CD4-positive, alpha-beta T cell treated with Interleukin-2 at 100 ng/mL for 4 hours (primary cell): ENCODE measurements around the gene RFX4.
"Not testable (repeated sequence)": the region's sequence is repeated elsewhere in the genome, so short reads cannot be mapped to it uniquely, and the experiment has no call there.

Source experiments
- DNase-seq: peaks from one replicate; pipeline ENCODE4 v3.0.0-alpha.2; 2020; ENCODE audit warnings: low spot score

Gene RFX4

DNA sequence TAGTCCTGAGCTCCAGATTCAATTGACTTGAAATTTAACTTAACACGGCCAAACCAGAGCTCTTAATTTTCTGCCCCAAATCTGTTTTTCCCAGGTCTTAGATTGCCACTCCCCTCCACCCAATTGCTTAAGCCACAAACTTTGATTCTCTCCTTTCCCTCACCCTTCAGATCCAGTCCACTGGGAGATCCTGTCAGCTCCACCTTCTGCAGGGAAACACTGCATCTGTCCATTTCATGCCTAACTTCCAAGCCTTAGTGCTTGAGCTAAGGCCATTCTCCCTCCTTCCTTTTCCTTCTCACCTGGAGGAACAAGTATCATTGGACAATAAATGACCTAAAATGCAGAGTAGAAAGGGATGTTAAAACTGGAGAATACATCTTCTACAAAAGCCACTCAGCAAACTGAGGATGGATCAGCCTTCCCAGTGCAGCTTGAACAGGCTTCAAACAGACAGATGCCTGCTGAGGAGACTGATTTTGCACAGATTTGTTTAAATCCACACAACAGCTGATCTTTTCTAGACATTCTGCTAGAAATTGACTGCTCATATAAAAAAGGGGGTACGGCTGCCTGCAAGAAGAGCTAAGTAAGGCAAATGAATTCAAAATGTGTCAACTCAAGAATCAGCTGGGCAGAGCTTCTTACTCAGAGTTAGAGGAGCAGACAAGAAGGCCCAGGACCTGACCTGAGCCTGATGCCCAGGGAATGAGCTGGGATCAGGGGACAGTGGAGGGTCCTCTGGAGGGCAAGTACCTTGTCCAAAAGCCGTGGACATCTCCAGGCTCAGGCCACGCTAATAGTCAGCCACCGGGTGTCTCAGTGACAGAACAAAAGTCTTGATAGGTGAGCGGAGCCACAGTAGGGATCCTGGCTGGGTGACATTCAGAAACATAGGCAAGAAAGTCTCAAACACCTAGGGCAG, 110.4 kb downstream of the RFX4 start:
- no peak for DNase-seq

DNA sequence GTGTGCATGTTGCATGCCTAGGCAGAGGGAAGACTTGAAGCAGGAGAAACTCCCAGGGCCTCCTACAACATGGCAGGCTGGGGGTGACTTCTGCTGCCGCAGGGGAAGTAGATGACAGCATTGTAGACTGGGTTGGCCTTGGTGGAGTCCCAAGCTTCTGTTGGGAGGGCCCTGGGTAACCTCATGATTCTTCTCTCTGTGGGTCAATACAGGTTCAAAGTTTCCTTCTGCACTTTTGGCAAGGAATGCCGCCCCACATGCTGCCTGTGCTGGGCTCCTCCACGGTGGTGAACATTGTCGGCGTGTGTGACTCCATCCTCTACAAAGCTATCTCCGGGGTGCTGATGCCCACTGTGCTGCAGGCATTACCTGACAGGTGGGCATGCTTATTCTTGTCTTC, 113.3 kb downstream of the RFX4 start:
- DNase-seq = no peak

DNA sequence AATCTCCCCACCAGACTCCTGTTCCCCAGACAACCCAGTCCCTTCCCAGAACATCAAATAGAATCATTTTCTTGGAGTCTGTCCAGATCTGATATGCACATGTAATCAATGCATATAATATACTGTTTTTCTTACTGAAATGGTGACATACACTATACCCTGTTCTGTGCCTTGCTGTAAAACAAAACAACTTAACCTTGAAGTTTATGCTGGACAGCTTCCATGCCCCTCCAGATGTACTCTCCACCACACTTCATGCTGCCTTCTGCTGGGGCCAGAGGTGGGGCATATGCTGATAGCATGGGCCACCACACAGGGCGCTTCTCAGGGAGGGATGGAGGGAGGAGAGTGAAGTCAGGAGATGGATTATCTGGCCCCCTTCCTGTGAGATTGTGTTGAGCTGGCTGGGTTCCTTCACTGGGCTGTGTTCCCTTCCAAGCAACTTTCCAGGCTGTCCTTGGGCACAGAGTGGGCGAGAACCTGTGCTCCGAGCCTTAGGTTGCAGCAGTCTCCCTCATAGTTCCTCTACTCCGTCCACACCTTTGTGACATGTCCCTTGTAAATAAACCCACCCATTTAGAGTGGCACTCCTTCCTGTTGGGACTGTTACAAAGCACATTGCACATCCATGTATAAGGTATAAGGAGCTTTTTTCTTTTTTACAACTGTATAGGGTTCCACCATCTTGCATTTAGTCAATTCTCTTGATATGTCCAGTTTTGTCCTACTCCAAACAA, 114.0 kb downstream of the RFX4 start:
- no peak for DNase-seq

DNA sequence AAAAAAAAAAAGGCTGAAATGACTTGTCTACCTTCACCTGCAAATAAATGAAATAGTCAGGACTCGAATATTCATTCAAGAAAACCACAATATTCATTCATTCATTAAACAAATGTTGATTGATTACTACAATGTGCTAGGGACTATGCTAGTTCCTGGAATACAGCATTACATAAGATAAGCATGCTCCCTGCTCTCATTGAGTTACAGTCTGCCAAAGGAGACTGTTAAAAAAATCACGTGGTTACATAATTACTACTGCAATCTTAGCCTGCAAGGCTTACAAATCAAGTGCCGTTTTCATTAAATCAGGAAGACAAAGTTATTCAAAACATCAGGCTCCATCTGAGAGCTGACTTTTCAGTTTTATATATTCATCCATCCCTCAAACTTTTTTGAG, 121.3 kb downstream of the RFX4 start:
- DNase-seq = no peak

DNA sequence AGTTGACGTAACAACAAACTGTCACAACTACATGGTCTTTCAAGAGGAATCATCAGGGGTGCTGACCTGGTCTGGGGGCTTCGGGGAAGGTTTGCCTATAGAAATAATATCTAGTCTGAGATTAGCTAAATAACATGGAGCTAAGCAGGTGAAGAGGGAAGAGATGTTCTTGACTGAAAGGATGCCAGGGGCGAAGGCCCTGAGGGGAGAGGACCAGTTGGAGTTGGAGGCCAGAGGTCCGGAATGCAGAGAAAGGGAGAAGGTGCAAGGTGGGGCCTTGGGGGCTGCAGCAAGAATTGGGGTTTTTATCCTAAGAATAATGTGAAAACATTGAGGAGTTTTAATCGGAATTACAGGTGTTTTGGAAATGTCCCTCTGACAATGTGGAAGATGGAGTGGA, 123.2 kb downstream of the RFX4 start:
- DNase-seq = no peak

DNA sequence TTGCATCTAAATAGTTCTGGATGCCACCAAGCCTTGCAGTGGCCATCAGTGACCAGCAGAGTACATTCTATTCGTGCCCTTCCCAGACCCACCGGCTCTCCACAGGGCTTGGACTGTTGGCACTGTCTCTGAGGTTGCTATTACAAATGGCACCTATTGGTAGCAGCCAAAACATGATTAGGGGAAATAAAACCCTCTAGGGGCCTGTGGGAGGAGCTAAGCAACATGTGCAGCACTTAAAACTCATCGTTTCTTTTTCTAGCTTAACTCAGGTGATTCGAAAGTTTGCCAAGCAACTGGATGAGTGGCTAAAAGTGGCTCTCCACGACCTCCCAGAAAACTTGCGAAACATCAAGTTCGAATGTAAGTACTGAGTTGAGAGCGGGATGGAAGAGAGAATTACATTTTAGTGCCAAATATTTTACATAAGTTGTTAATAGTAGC, 126.3 kb downstream of the RFX4 start:
- DNase-seq = no peak

DNA sequence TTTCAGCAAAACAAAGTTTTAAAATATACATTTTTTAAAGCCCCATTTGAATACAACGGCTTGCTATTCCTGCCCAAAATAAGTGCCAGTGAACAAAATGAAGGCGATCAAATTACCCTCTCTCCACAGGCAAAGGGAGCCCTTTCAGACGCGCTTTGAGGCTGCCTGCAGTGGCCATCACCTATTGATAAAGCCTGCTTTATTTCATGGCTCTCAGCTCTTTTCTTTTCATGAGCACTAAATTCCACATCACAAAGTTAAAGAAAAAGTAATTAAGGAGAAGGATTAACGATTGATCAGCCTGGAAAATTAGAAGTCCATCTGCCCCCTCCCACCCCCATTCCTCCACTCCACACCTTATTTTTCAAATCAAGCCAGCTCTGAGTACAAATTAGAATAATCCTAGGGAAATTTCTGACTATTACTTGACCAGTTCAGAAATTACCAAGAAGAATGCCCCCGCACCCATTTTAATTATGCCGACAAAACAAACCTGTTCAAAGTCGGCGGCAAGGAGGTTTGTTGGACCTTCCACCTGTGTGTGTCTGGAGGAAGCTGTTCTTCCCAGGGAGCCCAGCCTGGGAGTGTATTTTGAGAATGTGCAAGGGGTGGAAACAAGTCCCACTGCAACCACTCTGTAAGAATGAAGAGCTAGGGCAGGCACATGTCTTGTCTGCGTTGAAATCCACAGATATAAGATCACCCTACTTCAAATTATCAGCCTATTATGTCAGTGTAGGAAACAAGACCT, 127.5 kb downstream of the RFX4 start:
- no peak for DNase-seq

DNA sequence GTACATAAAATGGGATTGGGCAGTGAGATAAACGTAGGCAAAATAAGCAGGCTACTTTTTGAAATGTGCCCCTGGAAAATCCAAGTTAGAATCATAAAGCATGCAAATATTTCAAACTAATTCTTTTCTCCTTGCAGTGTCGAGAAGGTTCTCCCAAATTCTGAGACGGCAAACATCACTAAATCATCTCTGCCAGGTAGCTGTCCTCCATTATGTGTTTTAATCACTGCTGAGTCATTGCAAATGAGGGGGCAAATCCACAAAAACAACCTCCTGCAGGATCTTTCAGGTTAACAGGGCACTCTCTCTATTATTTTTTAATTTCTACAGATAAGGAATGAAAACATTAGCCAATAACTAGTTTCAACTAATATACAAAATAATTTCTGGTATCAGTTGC, 128.5 kb downstream of the RFX4 start:
- no peak for DNase-seq

DNA sequence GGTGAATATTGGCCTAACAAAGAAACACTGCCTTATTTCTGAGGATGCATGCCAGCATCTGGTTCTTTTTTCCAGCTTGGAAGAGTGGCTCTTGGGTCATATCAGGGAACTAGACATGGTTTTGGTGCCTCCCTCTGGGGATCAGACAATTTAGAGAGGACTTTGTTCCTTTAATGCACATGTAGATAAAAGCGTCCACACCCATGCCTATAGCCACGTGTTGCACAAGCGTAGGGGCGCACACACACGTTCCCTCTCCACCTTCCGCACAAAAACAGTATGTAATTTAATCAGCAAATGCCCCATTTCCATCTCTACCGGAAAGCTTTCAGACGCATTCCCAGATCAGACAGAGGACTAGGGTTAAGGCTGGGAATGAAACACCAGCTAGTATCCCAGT, 130.0 kb downstream of the RFX4 start:
- no peak for DNase-seq

DNA sequence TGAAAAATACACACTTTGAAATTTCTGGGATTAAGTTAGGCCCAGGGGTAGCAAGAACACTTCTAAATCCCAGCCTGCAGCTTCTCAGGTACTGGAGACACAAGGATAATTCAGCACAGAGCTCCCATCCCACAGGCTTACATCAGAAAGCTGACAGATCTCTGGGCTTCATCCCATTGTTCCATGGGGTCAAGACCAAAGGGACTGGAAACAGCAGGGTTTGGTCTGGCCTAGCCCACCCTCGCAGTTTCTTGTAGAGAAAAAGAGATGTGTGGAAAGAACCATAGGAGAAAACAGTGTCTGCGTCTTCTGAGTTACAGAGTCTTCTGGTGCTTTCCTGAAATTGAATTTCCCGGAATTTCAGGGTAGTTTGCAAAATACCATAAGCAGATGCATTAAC, 132.1 kb downstream of the RFX4 start:
- no peak for DNase-seq

DNA sequence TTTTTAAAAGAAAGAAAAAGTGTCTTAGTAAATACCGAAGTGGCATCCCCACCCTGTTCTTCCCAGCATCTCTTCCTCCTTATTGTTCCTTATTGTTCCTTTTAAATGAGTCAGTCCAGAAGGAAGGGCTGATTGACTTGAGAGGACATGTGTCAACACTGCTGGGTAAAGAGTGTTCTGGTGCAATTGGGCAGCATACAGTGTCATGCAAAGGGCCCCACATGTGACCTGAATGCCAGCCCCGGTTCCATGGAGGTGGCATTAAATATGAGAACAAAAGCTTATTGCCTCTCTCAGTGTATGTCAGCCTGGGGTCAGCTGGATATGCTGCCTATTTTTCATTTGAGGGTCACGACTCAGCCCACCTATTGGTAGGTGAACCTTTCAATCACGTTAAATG, 132.8 kb downstream of the RFX4 start:
- no peak for DNase-seq

DNA sequence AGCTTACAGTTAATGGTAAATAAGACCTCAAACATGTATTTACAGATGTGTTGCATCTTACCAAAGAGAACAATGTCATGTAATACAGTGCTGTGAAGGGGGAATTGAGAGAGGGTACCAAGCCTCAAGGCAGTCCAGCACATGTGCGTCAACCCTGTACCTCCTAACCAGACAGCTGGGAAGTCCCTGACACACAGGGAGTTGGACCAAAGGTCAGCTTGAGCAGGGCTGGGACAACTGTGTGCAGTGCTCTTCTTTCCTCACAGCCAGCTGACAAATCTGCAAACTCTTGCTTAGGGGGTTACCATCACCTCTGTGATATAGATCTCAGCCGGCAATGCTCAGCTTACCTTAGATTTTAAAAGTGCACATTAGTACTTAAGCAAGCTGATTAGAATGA, 134.9 kb downstream of the RFX4 start:
- no peak for DNase-seq

DNA sequence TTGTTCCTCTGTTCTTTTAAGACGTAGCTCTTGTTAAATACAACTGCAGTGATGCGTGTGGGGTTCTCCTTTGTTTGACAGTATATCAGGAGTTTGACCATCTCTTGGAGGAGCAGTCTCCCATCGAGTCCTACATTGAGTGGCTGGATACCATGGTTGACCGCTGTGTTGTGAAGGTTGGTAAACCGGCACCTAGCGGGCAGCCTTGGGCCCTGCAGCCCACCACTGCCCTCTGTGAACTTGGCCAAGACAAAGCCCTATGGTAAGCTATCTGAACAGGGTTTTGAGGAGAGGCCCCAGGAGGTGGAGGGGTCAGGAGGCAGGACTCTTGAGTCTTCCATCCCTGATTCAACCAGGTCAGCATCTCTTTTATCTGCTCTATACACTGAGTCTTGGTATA, 137.1 kb downstream of the RFX4 start:
- no peak for DNase-seq

DNA sequence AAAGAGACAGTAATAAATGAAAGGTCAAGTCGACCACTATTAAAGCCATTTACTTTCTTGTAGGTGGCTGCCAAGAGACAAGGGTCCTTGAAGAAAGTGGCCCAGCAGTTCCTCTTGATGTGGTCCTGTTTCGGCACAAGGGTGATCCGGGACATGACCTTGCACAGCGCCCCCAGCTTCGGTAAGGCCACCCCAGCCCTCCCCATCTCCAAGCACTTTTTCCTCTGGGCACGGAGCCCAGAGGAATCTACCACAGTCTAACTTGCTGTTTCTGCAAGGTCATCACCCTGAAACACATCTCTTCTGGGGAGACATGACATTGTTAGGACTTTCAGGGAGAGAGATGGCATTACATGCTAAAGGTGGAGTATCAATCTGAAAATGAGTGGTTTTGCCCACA, 137.9 kb downstream of the RFX4 start:
- no peak for DNase-seq

DNA sequence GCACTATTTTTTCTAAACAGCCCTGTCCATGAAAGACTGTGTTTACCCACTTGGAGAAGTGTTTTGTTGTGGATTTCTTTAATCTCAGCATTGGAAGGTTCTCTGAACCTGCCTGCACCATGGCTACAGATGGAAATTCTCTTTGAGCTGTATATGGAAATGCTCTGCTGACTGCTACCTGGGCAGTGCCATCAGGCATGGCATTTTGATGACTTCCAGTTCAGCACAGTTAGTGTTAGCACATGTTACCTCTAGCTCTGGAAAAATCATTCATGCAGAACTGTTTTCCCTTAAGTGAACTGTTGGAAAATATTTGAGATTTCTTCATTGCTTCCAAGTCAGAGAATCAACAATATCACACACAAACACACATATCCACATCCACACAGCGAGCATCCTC, 139.1 kb downstream of the RFX4 start:
- no peak for DNase-seq

DNA sequence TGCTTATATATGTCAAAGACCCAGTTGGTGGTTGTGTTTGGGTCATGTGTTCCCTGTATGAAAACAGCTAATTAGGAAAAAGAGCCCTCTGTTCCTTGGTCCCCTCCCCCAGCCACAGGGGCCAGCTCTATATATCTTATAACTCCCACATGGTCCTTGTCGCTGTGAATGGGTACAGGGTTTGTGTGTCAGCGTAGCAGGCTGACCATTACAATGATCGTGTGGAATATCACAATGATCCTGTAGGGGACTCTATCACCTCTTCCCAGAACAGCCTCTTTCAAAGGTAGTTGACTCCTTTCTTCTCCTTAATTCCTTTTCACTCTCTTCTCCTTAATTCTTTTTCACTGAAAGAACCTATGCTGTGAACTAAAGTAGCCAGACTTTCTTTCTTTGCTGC, 140.0 kb downstream of the RFX4 start:
- no peak for DNase-seq

DNA sequence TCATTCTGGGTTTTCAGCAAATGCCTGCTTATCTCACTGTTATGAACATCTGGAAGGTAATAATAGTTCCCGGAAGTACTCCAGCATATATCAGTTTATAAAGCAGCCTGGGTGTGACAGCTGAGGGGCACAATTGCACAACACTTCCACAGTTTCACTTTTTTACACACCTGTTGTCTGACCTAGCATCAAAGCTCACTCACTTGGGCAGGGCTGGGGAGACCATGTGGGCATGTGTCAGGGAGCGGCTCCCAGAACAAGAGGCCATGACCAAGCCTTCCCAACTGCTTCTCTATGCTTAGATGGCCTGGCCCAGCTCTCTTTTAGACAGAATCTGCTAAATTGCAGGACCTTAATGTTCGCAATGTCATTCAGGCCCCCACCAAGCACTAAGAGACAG, 140.6 kb downstream of the RFX4 start:
- DNase-seq = no peak

DNA sequence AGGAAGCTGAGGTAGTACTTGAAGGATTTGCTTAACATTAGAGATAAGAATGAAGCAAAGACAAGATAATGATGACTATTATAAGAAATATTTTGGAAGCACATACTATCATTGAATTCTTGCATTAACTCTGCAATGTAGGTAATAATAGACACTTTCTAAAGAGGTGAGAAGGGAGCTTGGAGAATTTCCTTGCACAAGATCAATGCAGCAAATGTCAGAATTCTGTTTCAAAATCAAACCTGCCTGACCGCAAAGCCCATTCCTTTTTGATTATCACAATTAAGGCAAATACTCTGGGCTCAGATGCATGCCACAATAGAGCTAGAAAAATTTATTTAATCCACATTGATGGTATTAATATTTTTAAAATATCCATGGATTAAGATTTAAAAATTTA, 141.3 kb downstream of the RFX4 start:
- no peak for DNase-seq

DNA sequence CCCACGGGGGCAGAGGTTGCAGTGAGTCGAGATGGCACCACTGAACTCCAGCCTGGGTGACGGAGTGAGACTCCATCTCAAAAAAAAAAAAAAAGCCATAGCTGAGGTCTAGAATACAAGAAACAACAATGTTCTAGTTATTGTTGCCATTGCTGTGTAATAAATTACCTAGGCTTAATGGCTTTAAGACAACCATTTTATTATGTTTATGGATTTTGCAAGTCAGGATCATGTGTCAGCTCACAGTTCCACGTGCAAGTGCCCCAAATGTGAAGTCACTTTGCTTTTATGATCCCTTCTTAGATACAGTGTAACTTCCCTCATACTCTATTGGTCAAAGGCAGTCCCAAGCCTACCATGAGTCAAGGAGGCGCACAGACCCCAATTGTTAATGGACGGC, 142.1 kb downstream of the RFX4 start:
- DNase-seq = no peak

DNA sequence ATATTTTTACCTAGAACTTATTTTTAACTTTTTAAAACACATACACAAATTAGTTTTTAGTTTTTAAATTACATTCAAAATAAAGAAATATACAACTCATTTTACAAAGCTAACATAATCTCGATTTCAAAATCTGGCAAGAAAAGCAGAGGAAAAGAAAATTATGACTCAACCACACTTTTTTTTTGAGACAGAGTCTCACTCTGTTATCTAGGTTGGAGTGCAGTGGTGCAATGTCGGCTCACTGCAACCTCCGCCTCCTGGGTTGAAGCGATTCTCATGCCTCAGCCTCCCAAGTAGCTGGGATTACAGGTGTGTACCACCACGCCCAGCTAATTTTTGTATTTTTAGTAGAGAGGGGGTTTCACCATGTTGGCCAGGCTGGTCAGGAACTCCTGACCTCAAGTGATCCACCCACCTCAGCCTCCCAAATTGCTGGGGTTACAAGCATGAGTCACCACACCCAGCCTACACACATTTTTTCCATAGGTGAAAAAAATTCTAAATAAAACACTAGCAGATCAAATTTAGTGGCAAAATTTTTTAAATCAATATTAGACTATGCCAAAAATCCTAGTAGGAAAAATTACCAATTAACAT, 143.9 kb downstream of the RFX4 start:
- not testable (repeated sequence) for DNase-seq

DNA sequence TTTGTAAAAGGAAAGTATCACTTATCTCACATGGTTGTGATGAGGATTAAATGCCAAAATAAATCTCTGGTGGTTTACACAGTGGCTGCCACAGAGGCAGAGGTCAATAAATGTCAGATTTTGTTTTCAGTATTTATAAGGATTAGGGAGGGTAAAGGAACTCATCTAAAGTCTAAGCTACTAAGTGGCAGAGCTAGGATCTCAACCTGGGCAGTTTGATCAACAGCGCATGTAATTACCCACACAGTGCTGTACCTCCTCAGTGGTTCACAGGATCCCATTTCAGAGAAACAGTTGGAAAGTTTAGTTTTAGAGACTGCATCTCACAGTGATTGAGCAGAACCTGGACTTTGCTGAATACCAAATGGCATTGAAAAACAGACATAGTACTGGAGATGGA, 146.8 kb downstream of the RFX4 start:
- DNase-seq = no peak

DNA sequence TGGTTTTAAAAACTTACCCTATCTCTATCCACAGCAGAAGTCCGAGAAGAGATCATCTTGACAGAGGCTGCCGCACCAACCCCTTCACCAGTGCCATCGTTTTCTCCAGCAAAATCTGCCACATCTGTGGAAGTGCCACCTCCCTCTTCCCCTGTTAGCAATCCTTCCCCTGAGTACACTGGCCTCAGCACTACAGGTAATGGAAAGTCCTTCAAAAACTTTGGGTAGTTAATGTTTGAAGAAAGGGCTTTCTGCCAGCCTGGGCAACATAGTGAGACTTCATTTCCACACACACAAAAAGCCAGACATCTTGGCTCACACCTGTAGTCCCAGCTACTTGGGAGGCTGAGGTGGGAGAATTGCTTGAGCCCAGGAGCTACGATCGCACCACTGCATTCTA, 150.1 kb downstream of the RFX4 start:
- DNase-seq = no peak
